ENCODE data around the gene RCVRN.

- no peak for TF ChIP-seq CTCF (IDR thresholded peaks at IDR 0.05; ENCODE audit: low read depth, low read length)
- TF ChIP-seq EZH2phosphoT487 (IDR thresholded peaks at IDR 0.05; ENCODE audit: low read depth): no peak
Measured at GRCh38 chr17:9937241-9937761, 32.2 kb upstream of the RCVRN start.

Data from OCI-LY3 (cell line).